Body of pancreas (tissue), 4 donors: ENCODE measurements around the gene DEFB129. TPM values are rescaled to one million over a fixed set of nuclear protein-coding genes. Genes with fewer than 3 reads are reported as not detected.

ENCODE experiments used
- ATAC-seq: fragments of 150-250 bp; one replicate; pipeline ENCODE4 v1.9.1; 2016
- DNase-seq, 4 donors: peaks; one replicate each; pipeline ENCODE4 v3.0.0-alpha.2; 2019
- H3K27ac ChIP-seq, 4 donors: fragments of 200-600 bp; sonication (generic); 1 replicate in 3 of 4; 2 replicates in 1 of 4; pipeline versions ENCODE4 v1.5.1 to v1.6.1; 2016 to 2019; ENCODE audit warnings: mild to moderate bottlenecking in 1 of 4, mixed read lengths in 1 of 4, moderate library complexity in 1 of 4
- H3K27me3 ChIP-seq, 2 donors: fragments of 200-600 bp; sonication (generic); one replicate each; pipeline ENCODE4 v1.6.0; 2016; ENCODE audit warnings: mild to moderate bottlenecking in 1 of 2
- H3K36me3 ChIP-seq, 2 donors: fragments of 200-600 bp; sonication (generic); replicated peaks in 1 of 2; 2 replicates each; pipeline ENCODE4 v1.5.1; 2016; ENCODE audit warnings: low read depth in 2 of 2; ENCODE audit not compliant: insufficient read depth in 1 of 2
- H3K4me1 ChIP-seq: fragments of 200-600 bp; sonication (generic); one replicate; pipeline ENCODE4 v1.6.0; 2016
- H3K4me3 ChIP-seq, 2 donors: fragments of 200-600 bp; sonication (generic); 1 replicate in 1 of 2; 2 replicates in 1 of 2; pipeline ENCODE4 v1.5.1; 2016 to 2019
- H3K9me3 ChIP-seq, 3 donors: fragments of 200-600 bp; sonication (generic); 1 replicate in 2 of 3; 2 replicates in 1 of 3; pipeline ENCODE4 v1.5.1; 2016
- CTCF ChIP-seq, 7 experiments: fragments of 450-650 bp in 4 of 7; fragments of 200-600 bp in 3 of 7; sonication (generic) in 3 of 7; IDR thresholded peaks; one replicate each; pipeline ENCODE4 v1.5.1; 2016 to 2019; ENCODE audit warnings: antibody characterized with exemption in 7 of 7
- POLR2A ChIP-seq, 3 donors: fragments of 450-650 bp; IDR thresholded peaks; one replicate each; pipeline ENCODE4 v1.6.1; 2016; ENCODE audit warnings: antibody characterized with exemption in 3 of 3, mild to moderate bottlenecking in 2 of 3
- WGBS, 2 donors: methylation state at CpG; one replicate each; pipeline ENCODE4 v1.1.5; 2017; 5-methylcytosine and 5-hydroxymethylcytosine counted together
- intact Hi-C: fragments of 100-400 bp; cut with DNase I; formaldehyde crosslinking; loops from one replicate; pipeline ENCODE4 v1.15.1; 2023
- total RNA-seq, 2 donors: library from RNA; depleted of rRNA; stranded (reverse); fragments of >200 nt; gene quantifications; one replicate each; pipeline ENCODE4 v1.1.0, GENCODE V29; 2016

Gene DEFB129
- total RNA-seq, 2 donors from 2014 or later = not detected

- Histone ChIP-seq H3K4me1 (no peaks in the 10 kb centered on the region), H3K36me3 (peaks cover 2 to 5% of the 10 kb centered on the region in 2 donors), H3K4me3 (no peak overlapping the region), H3K27me3 (no peaks in the 10 kb centered on the region), H3K27ac (no peak overlapping the region), H3K9me3 (no peaks in the 10 kb centered on the region)
- intact Hi-C loops = no loop called here
- TF ChIP-seq POLR2A (IDR thresholded peaks at IDR 0.05) (no peak), CTCF (IDR thresholded peaks at IDR 0.05) (no peak)
- 80 to 90% methylated on average over 6 to 7 of the region's 7 CpGs for WGBS, 2 donors
- ATAC-seq = no peak
- DNase-seq = no peak
Measured at GRCh38 chr20:275791-276190, 48.7 kb downstream of the DEFB129 start.

DNA sequence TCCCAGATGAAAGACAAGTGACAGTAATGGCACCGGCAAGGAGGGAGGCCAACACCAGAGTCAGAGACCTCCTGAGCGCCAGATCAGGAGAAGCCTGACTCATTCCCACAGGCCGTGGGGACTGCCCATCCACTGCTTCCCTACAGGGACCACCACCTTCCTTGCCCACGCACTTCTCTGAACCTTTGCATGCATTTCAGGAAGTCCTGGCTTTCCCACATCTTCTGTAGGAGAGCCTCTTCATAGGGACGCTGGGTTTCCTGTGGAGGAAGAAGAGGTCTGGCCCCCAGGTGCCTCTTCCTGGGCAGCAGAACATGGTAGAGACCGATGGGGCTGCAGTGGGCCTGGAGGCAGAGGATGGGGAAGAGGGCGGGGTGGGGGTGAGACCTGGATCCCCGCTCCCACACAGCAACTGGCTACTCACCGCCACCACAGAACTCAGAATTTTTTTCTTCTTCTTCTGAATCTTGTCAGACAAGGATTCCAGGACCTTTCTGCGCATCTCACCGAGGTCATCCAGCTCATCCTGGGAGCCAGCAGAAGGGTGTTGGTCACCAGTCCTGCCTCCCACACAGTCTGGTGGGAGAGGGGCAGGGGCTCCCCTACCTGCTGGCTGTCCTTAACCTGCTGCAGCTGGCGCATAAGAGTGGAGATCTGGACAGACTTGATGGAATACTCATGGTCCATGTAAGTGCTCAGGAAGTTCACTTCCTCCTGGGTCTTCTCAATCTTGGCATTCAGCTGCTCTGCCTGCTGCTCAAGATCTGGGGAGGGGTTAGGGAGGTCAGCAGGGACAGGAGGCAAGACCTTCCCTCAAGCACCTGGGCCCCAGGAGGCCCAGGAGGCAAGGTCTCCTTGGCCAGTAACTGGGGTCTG lies 49.8 kb downstream of the DEFB129 start:
- no peak for TF ChIP-seq CTCF (IDR thresholded peaks at IDR 0.05)
- TF ChIP-seq POLR2A (IDR thresholded peaks at IDR 0.05) = no peak
- intact Hi-C loops = no loop called here
- WGBS, 2 donors = 92% methylated on average over 12 of the region's 12 CpGs
- ATAC-seq = no peak
- no peak overlapping the region for H3K4me3 ChIP-seq
- no peaks in the 10 kb centered on the region for H3K9me3 ChIP-seq
- H3K4me1 ChIP-seq = no peaks in the 10 kb centered on the region
- H3K27ac ChIP-seq = no peak overlapping the region
- peaks cover 2 to 5% of the 10 kb centered on the region in 2 donors for H3K36me3 ChIP-seq
- no peaks in the 10 kb centered on the region for H3K27me3 ChIP-seq
- DNase-seq = peak in 1 of 4 donors; percentile 6

DNA sequence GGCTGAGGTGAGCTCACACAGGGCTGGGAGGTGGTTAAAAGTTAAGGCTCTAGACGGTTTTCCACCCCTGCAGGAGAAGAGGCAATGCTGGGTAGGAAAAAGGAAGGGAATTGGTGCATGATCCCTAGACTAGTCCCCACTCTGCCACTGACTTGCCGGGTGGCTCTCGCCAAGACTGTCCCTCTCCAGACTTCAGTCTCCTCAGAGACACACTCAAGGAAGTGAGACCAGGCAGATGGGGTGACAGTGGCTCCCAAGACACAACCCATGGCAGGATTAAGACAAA lies 50.4 kb downstream of the DEFB129 start:
- Histone ChIP-seq H3K4me1 (no peaks in the 10 kb centered on the region), H3K4me3 (no peak overlapping the region), H3K27me3 (no peaks in the 10 kb centered on the region), H3K27ac (no peak overlapping the region), H3K9me3 (no peaks in the 10 kb centered on the region), H3K36me3 (peaks cover 2 to 5% of the 10 kb centered on the region in 2 donors)
- TF ChIP-seq POLR2A (IDR thresholded peaks at IDR 0.05) (no peak), CTCF (IDR thresholded peaks at IDR 0.05) (no peak)
- WGBS, 2 donors = 63 to 86% methylated on average over 3 of the region's 3 CpGs
- ATAC-seq (no peak), DNase-seq (peak in 1 of 4 donors; percentile 1)
- intact Hi-C loops = no loop called here

DNA sequence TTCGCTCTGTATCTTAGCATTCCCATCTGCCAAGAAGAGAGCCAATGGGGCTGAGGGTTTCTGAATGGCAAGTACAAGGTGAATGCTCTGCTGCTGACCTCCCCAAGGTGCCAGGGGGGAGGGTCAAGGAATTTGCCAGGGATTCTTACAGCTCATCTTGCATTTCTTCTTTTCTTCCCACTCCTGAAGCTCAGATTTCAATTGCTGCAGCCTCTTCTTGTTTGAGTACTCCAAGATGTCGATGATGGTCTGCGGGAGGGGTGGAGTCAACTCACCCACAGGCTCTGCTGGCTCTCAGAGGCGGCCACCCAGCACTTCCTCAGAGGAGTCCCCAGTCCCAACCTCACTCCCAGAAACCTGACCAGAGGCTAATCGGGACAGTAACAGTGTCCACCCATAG lies 51.1 kb downstream of the DEFB129 start:
- DNase-seq (no peak), ATAC-seq (no peak)
- Histone ChIP-seq H3K27me3 (no peaks in the 10 kb centered on the region), H3K4me3 (no peak overlapping the region), H3K9me3 (no peaks in the 10 kb centered on the region), H3K4me1 (no peaks in the 10 kb centered on the region), H3K27ac (no peak overlapping the region), H3K36me3 (peaks cover 2 to 5% of the 10 kb centered on the region in 2 donors)
- TF ChIP-seq CTCF (IDR thresholded peaks at IDR 0.05) = no peak
- TF ChIP-seq POLR2A (IDR thresholded peaks at IDR 0.05) = no peak
- intact Hi-C loops = no loop called here
- WGBS, 2 donors = 81 to 84% methylated on average over 5 of the region's 5 CpGs
